ENCODE measurements around the gene ZDHHC13.

The ZDHHC13 gene

GRCh38 chr11:19201737-19202605, 85.0 kb downstream of the ZDHHC13 start, which contains the start of gene CSRP3:
TSS of gene CSRP3 (minus strand) at chr11:19201983. CDS start at chr11:19192448, 9,535 bp downstream.
- H3K9ac ChIP-seq (ENCODE audit: low read length), result no peak within 1 kb of the TSS
- H3K36me3 ChIP-seq (ENCODE audit: control insufficient read depth, insufficient read depth, low read length), result no peaks in the 10 kb centered on the region
- no peak within 1 kb of the TSS for H3K4me3 ChIP-seq (ENCODE audit: low read length)
- H3K27me3 ChIP-seq (ENCODE audit: control insufficient read depth, insufficient read depth, low read length), result no peaks in the 10 kb centered on the region
- H3K4me1 ChIP-seq (ENCODE audit: control insufficient read depth, insufficient read depth, low read length), result no peaks in the 10 kb centered on the region
- no peak within 1 kb of the TSS for H3K27ac ChIP-seq (ENCODE audit: low read depth, low read length)

- no peak overlapping the region for H3K9ac ChIP-seq (ENCODE audit: low read length)
- H3K4me1 ChIP-seq (ENCODE audit: control insufficient read depth, insufficient read depth, low read length), result no peaks in the 10 kb centered on the region
- H3K27ac ChIP-seq (ENCODE audit: low read depth, low read length), result no peak overlapping the region
- no peak overlapping the region for H3K4me3 ChIP-seq (ENCODE audit: low read length)
- H3K36me3 ChIP-seq (ENCODE audit: control insufficient read depth, insufficient read depth, low read length), result no peaks in the 10 kb centered on the region
- no peaks in the 10 kb centered on the region for H3K27me3 ChIP-seq (ENCODE audit: control insufficient read depth, insufficient read depth, low read length)
Observed at GRCh38 chr11:19204836-19205235, 87.9 kb downstream of the ZDHHC13 start.

GRCh38 chr11:19208181-19208580, 91.2 kb downstream of the ZDHHC13 start:
- Histone ChIP-seq H3K9ac (ENCODE audit: low read length) (no peak overlapping the region), H3K4me3 (ENCODE audit: low read length) (no peak overlapping the region), H3K36me3 (ENCODE audit: control insufficient read depth, insufficient read depth, low read length) (no peaks in the 10 kb centered on the region), H3K27ac (ENCODE audit: low read depth, low read length) (no peak overlapping the region), H3K4me1 (ENCODE audit: control insufficient read depth, insufficient read depth, low read length) (no peaks in the 10 kb centered on the region), H3K27me3 (ENCODE audit: control insufficient read depth, insufficient read depth, low read length) (no peaks in the 10 kb centered on the region)

- no peaks in the 10 kb centered on the region for H3K27me3 ChIP-seq (ENCODE audit: control insufficient read depth, insufficient read depth, low read length)
- no peaks in the 10 kb centered on the region for H3K4me1 ChIP-seq (ENCODE audit: control insufficient read depth, insufficient read depth, low read length)
- no peaks in the 10 kb centered on the region for H3K36me3 ChIP-seq (ENCODE audit: control insufficient read depth, insufficient read depth, low read length)
- no peak overlapping the region for H3K4me3 ChIP-seq (ENCODE audit: low read length)
- no peak overlapping the region for H3K27ac ChIP-seq (ENCODE audit: low read depth, low read length)
- H3K9ac ChIP-seq (ENCODE audit: low read length), result no peak overlapping the region
Observed at GRCh38 chr11:19208959-19209546, 92.1 kb downstream of the ZDHHC13 start.

- no peak overlapping the region for H3K9ac ChIP-seq (ENCODE audit: low read length)
- no peak overlapping the region for H3K27ac ChIP-seq (ENCODE audit: low read depth, low read length)
- H3K4me3 ChIP-seq (ENCODE audit: low read length), result no peak overlapping the region
- H3K27me3 ChIP-seq (ENCODE audit: control insufficient read depth, insufficient read depth, low read length), result no peaks in the 10 kb centered on the region
- H3K4me1 ChIP-seq (ENCODE audit: control insufficient read depth, insufficient read depth, low read length), result no peaks in the 10 kb centered on the region
- H3K36me3 ChIP-seq (ENCODE audit: control insufficient read depth, insufficient read depth, low read length), result no peaks in the 10 kb centered on the region
Observed at GRCh38 chr11:19209617-19210370, 92.8 kb downstream of the ZDHHC13 start.

GRCh38 chr11:19216021-19216420, 99.1 kb downstream of the ZDHHC13 start:
- no peak overlapping the region for H3K9ac ChIP-seq (ENCODE audit: low read length)

GRCh38 chr11:19216709-19217374, 99.9 kb downstream of the ZDHHC13 start:
- no peak overlapping the region for H3K27ac ChIP-seq (ENCODE audit: low read depth, low read length)
- no peaks in the 10 kb centered on the region for H3K4me1 ChIP-seq (ENCODE audit: control insufficient read depth, insufficient read depth, low read length)

More at GRCh38 chr11:19216021-19216420, 99.1 kb downstream of the ZDHHC13 start:
- H3K27ac ChIP-seq (ENCODE audit: low read depth, low read length), result no peak overlapping the region
- no peaks in the 10 kb centered on the region for H3K36me3 ChIP-seq (ENCODE audit: control insufficient read depth, insufficient read depth, low read length)
- H3K27me3 ChIP-seq (ENCODE audit: control insufficient read depth, insufficient read depth, low read length), result no peaks in the 10 kb centered on the region
- no peaks in the 10 kb centered on the region for H3K4me1 ChIP-seq (ENCODE audit: control insufficient read depth, insufficient read depth, low read length)
- H3K4me3 ChIP-seq (ENCODE audit: low read length), result no peak overlapping the region

GRCh38 chr11:19218216-19218615, 101.2 kb downstream of the ZDHHC13 start:
- no peaks in the 10 kb centered on the region for H3K27me3 ChIP-seq (ENCODE audit: control insufficient read depth, insufficient read depth, low read length)
- no peaks in the 10 kb centered on the region for H3K4me1 ChIP-seq (ENCODE audit: control insufficient read depth, insufficient read depth, low read length)
- no peak overlapping the region for H3K27ac ChIP-seq (ENCODE audit: low read depth, low read length)
- no peaks in the 10 kb centered on the region for H3K36me3 ChIP-seq (ENCODE audit: control insufficient read depth, insufficient read depth, low read length)
- H3K4me3 ChIP-seq (ENCODE audit: low read length), result no peak overlapping the region
- no peak overlapping the region for H3K9ac ChIP-seq (ENCODE audit: low read length)

More at GRCh38 chr11:19216709-19217374, 99.9 kb downstream of the ZDHHC13 start:
- Histone ChIP-seq H3K4me3 (ENCODE audit: low read length) (no peak overlapping the region), H3K9ac (ENCODE audit: low read length) (no peak overlapping the region), H3K27me3 (ENCODE audit: control insufficient read depth, insufficient read depth, low read length) (no peaks in the 10 kb centered on the region), H3K36me3 (ENCODE audit: control insufficient read depth, insufficient read depth, low read length) (no peaks in the 10 kb centered on the region)

GRCh38 chr11:19218786-19219460, 102.0 kb downstream of the ZDHHC13 start:
- Histone ChIP-seq H3K27me3 (ENCODE audit: control insufficient read depth, insufficient read depth, low read length) (no peaks in the 10 kb centered on the region), H3K36me3 (ENCODE audit: control insufficient read depth, insufficient read depth, low read length) (no peaks in the 10 kb centered on the region), H3K4me3 (ENCODE audit: low read length) (no peak overlapping the region), H3K9ac (ENCODE audit: low read length) (no peak overlapping the region), H3K4me1 (ENCODE audit: control insufficient read depth, insufficient read depth, low read length) (no peaks in the 10 kb centered on the region), H3K27ac (ENCODE audit: low read depth, low read length) (no peak overlapping the region)

GRCh38 chr11:19220903-19221724, 104.1 kb downstream of the ZDHHC13 start:
- Histone ChIP-seq H3K27ac (ENCODE audit: low read depth, low read length) (no peak overlapping the region), H3K4me1 (ENCODE audit: control insufficient read depth, insufficient read depth, low read length) (no peaks in the 10 kb centered on the region), H3K36me3 (ENCODE audit: control insufficient read depth, insufficient read depth, low read length) (no peaks in the 10 kb centered on the region), H3K9ac (ENCODE audit: low read length) (no peak overlapping the region), H3K27me3 (ENCODE audit: control insufficient read depth, insufficient read depth, low read length) (no peaks in the 10 kb centered on the region), H3K4me3 (ENCODE audit: low read length) (no peak overlapping the region)

- no peak overlapping the region for H3K4me3 ChIP-seq (ENCODE audit: low read length)
- H3K27me3 ChIP-seq (ENCODE audit: control insufficient read depth, insufficient read depth, low read length), result no peaks in the 10 kb centered on the region
- H3K4me1 ChIP-seq (ENCODE audit: control insufficient read depth, insufficient read depth, low read length), result no peaks in the 10 kb centered on the region
- H3K27ac ChIP-seq (ENCODE audit: low read depth, low read length), result no peak overlapping the region
- H3K36me3 ChIP-seq (ENCODE audit: control insufficient read depth, insufficient read depth, low read length), result no peaks in the 10 kb centered on the region
- no peak overlapping the region for H3K9ac ChIP-seq (ENCODE audit: low read length)
Observed at GRCh38 chr11:19225123-19225522, 108.2 kb downstream of the ZDHHC13 start.

Measured in rectal smooth muscle tissue (tissue), 1 donor.